H9 (cell line): ENCODE results near the gene ARPIN. TPM values are rescaled to one million over a fixed set of nuclear protein-coding genes. Genes with fewer than 3 reads are reported as not detected.

Experiments
- DNase-seq: peaks from one replicate; pipeline ENCODE4 v3.0.0-alpha.2; 2017
- H2AFZ ChIP-seq: one replicate; pipeline ENCODE4 v1.6.1; 2013; ENCODE audit warnings: mild to moderate bottlenecking, low read length, control low read depth, moderate library complexity
- H2AK5ac ChIP-seq: 2 replicates; pipeline ENCODE4 v1.6.1; 2013; ENCODE audit warnings: low read length, control low read depth, mixed read lengths; ENCODE audit not compliant: insufficient read length
- H2BK120ac ChIP-seq: one replicate; pipeline ENCODE4 v1.6.1; 2013; ENCODE audit warnings: low read depth, mild to moderate bottlenecking, low read length, control low read depth, inconsistent platforms; ENCODE audit not compliant: poor library complexity, severe bottlenecking
- H2BK12ac ChIP-seq: 2 replicates; pipeline ENCODE4 v1.6.1; 2013; ENCODE audit warnings: low read length, control low read depth, mixed read lengths, low read depth; ENCODE audit not compliant: insufficient read length
- H2BK15ac ChIP-seq: 2 replicates; pipeline ENCODE4 v1.6.1; 2013; ENCODE audit warnings: low read depth, low read length, control low read depth
- H2BK20ac ChIP-seq: one replicate; pipeline ENCODE4 v1.6.1; 2013; ENCODE audit warnings: low read depth, mild to moderate bottlenecking, low read length, control low read depth, inconsistent platforms; ENCODE audit not compliant: poor library complexity, severe bottlenecking
- H2BK5ac ChIP-seq: 2 replicates; pipeline ENCODE4 v1.6.1; 2013; ENCODE audit warnings: low read length, control low read depth, mixed read lengths; ENCODE audit not compliant: insufficient read length
- H3K14ac ChIP-seq: 2 replicates; pipeline ENCODE4 v1.6.1; 2013; ENCODE audit warnings: low read length, control low read depth; ENCODE audit not compliant: insufficient read depth
- H3K18ac ChIP-seq: 2 replicates; pipeline ENCODE4 v1.6.1; 2013; ENCODE audit warnings: low read depth, mild to moderate bottlenecking, mixed read lengths, low read length, control low read depth; ENCODE audit not compliant: insufficient read length
- H3K23ac ChIP-seq: 2 replicates; pipeline ENCODE4 v1.6.1; 2013; ENCODE audit warnings: low read length, control low read depth, mixed read lengths, low read depth; ENCODE audit not compliant: insufficient read length
- H3K23me2 ChIP-seq: 2 replicates; pipeline ENCODE4 v1.6.1; 2013; ENCODE audit warnings: low read depth, mild to moderate bottlenecking, mixed read lengths, low read length, control low read depth; ENCODE audit not compliant: insufficient read length, poor library complexity, severe bottlenecking
- H3K27ac ChIP-seq: 2 replicates; pipeline ENCODE4 v1.5.1; 2013; ENCODE audit warnings: low read length, control low read depth, mixed read lengths, low read depth; ENCODE audit not compliant: insufficient read length
- H3K27me3 ChIP-seq: 2 replicates; pipeline ENCODE4 v1.6.1; 2013; ENCODE audit warnings: low read length, control low read depth, inconsistent platforms; ENCODE audit not compliant: insufficient read depth
- H3K4ac ChIP-seq: 2 replicates; pipeline ENCODE4 v1.6.1; 2013; ENCODE audit warnings: low read depth, mild to moderate bottlenecking, control low read depth, inconsistent platforms, low read length, moderate library complexity
- H3K4me1 ChIP-seq: 2 replicates; pipeline ENCODE4 v1.6.1; 2013; ENCODE audit warnings: low read length, control low read depth, inconsistent platforms; ENCODE audit not compliant: insufficient read depth
- H3K4me2 ChIP-seq: 2 replicates; pipeline ENCODE4 v1.6.1; 2013; ENCODE audit warnings: low read length, control low read depth, mixed read lengths; ENCODE audit not compliant: insufficient read length, insufficient read depth
- H3K56ac ChIP-seq: 2 replicates; pipeline ENCODE4 v1.6.1; 2013; ENCODE audit warnings: low read depth, mild to moderate bottlenecking, mixed read lengths, low read length, control low read depth; ENCODE audit not compliant: insufficient read length
- H3K79me1 ChIP-seq: 2 replicates; pipeline ENCODE4 v1.6.1; 2013; ENCODE audit warnings: low read depth, mild to moderate bottlenecking, moderate library complexity, low read length, control low read depth, inconsistent platforms; ENCODE audit not compliant: insufficient read depth, poor library complexity, severe bottlenecking
- H3K79me2 ChIP-seq: 2 replicates; pipeline ENCODE4 v1.6.1; 2013; ENCODE audit warnings: low read length, control low read depth, inconsistent platforms; ENCODE audit not compliant: insufficient read depth
- H3K9ac ChIP-seq: 2 replicates; pipeline ENCODE4 v1.6.1; 2013; ENCODE audit warnings: low read length, control low read depth, mixed read lengths; ENCODE audit not compliant: insufficient read length; ENCODE audit errors: extremely low read depth
- H3K9me3 ChIP-seq: one replicate; pipeline ENCODE4 v1.6.1; 2013; ENCODE audit warnings: low read depth, low read length, inconsistent platforms; ENCODE audit not compliant: control insufficient read depth
- H3T11ph ChIP-seq: one replicate; pipeline ENCODE4 v1.6.1; 2013; ENCODE audit warnings: mild to moderate bottlenecking, low read length, control low read depth, inconsistent platforms
- H4K20me1 ChIP-seq: one replicate; pipeline ENCODE4 v1.6.1; 2013; ENCODE audit not compliant: control insufficient read depth, insufficient read length, insufficient read depth
- H4K5ac ChIP-seq: 2 replicates; pipeline ENCODE4 v1.6.1; 2013; ENCODE audit warnings: low read depth, mild to moderate bottlenecking, mixed read lengths, low read length, control low read depth; ENCODE audit not compliant: insufficient read length
- H4K8ac ChIP-seq: replicated peaks from 2 replicates; pipeline ENCODE4 v1.6.1; 2013; ENCODE audit warnings: low read length, control low read depth, mixed read lengths, low read depth; ENCODE audit not compliant: insufficient read length
- H4K91ac ChIP-seq: 2 replicates; pipeline ENCODE4 v1.6.1; 2013; ENCODE audit warnings: low read depth, mild to moderate bottlenecking, moderate library complexity, mixed read lengths, low read length, control low read depth; ENCODE audit not compliant: insufficient read length
- H3K27ac Mint-ChIP-seq, 3 experiments: 2 replicates in 2 of 3; 3 replicates in 1 of 3; pipeline ENCODE4 v1.8.0; 2020 to 2021; ENCODE audit warnings: mixed read lengths in 3 of 3, mild to moderate bottlenecking in 1 of 3, moderate library complexity in 1 of 3
- H3K27me3 Mint-ChIP-seq: 2 replicates; pipeline ENCODE4 v1.8.0; 2021; ENCODE audit warnings: low read depth, mild to moderate bottlenecking, moderate library complexity, mixed read lengths
- H3K36me3 Mint-ChIP-seq, 3 experiments: 2 replicates in 2 of 3; 3 replicates in 1 of 3; pipeline ENCODE4 v1.8.0; 2020 to 2021; ENCODE audit warnings: low read depth in 3 of 3, mixed read lengths in 3 of 3; ENCODE audit not compliant: insufficient read depth in 1 of 3
- H3K4me1 Mint-ChIP-seq, 2 experiments: 2 replicates each; pipeline ENCODE4 v1.8.0; 2020; ENCODE audit warnings: mixed read lengths in 2 of 2
- H3K4me3 Mint-ChIP-seq, 2 experiments: 2 replicates in 1 of 2; 3 replicates in 1 of 2; pipeline ENCODE4 v1.8.0; 2020 to 2021; ENCODE audit warnings: mild to moderate bottlenecking in 2 of 2, mixed read lengths in 2 of 2, moderate library complexity in 1 of 2
- H3K9me3 Mint-ChIP-seq, 2 experiments: 2 replicates in 1 of 2; 3 replicates in 1 of 2; pipeline ENCODE4 v1.8.0; 2020; ENCODE audit warnings: mild to moderate bottlenecking in 2 of 2, mixed read lengths in 2 of 2, moderate library complexity in 1 of 2
- WGBS: extraction: QIAGEN DNeasy Blood & Tissue Kit; methylation state at CpG from one replicate; pipeline ENCODE4 v1.1.7; 2013; ENCODE audit warnings: missing lambda C conversion rate, low lambda C conversion rate, mixed read lengths; ENCODE audit not compliant: insufficient read length; ENCODE audit errors: extremely low coverage; 5-methylcytosine and 5-hydroxymethylcytosine counted together
- total RNA-seq: library from RNA; stranded (reverse); gene quantifications from 2 replicates; pipeline ENCODE4 v1.2.1, GENCODE V29; 2021
- TF ChIP-seq, protein P1 (sequence below): fragments of 200-600 bp; sonication (generic); conservative IDR thresholded peaks from 3 replicates; pipeline ENCODE4 v1.8.0; 2021; ENCODE audit warnings: antibody characterized with exemption, mild to moderate bottlenecking

Gene ARPIN
- total RNA-seq, 1 experiment from 2014 or later: 6.4 TPM

DNA sequence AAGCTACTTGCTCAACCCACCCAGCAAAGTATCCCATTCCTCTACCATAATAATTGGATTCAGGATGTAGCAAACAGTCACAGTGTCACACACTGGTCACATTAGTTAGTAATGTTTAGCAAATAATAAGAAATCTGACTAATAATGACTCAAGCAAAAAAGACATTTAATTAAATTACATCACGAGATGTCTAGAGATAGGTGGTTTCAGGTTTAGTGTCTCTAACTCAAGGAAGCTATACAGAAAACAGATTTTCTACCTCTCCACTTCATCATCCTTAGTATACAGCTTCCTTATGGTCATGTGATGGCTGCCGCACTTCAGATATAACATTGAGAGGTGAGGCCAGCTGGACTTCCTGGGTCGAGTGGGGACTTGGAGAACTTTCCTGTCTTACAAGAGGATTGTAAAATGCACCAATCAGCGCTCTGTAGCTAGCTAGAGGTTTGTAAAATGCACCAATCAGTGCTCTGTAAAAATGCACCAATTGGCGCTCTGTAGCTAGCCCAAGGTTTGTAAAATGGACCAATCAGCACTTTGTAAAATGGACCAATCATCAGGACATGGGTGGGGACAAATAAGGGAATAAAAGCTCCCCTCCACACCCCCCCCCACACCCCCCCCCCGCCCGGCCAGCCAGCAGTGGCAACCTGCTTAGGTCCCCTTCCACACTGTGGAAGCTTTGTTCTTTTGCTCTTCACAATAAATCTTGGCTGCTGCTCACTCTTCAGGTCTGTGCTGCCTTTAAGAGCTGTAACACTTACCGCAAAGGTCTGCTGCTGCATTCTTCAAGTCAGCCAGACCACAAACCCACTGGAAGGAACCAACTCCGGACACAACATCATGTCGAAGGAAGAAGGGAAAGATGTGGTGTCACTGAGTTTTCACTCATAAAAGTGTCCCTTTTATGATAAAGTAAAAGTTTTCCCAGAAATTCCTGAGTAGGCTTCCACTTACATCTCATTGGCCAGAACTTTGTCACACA lies 24.9 kb upstream of the ARPIN start:
- no peak overlapping the region for H4K8ac ChIP-seq
- no peak overlapping the region for H3K4ac ChIP-seq
- H3K4me1 Mint-ChIP-seq: no peaks in the 10 kb centered on the region
- no peaks in the 10 kb centered on the region for H3K79me1 ChIP-seq
- H3K14ac ChIP-seq: no peak overlapping the region
- H3K9me3 Mint-ChIP-seq: no peaks in the 10 kb centered on the region
- no peak for DNase-seq
- H2BK15ac ChIP-seq: no peak overlapping the region
- no peak overlapping the region for H2BK20ac ChIP-seq
- no peak overlapping the region for H2AK5ac ChIP-seq
- no peak overlapping the region for H3K23ac ChIP-seq
- H4K5ac ChIP-seq: no peak overlapping the region
- H3K23me2 ChIP-seq: no peaks in the 10 kb centered on the region
- H3K4me1 ChIP-seq: no peaks in the 10 kb centered on the region
- H3K27me3 Mint-ChIP-seq: peaks cover 4% of the 10 kb centered on the region
- H3K27me3 ChIP-seq: no peaks in the 10 kb centered on the region
- H3T11ph ChIP-seq: no peak overlapping the region
- H2BK120ac ChIP-seq: no peak overlapping the region
- H3K4me2 ChIP-seq: no peak overlapping the region
- no peaks in the 10 kb centered on the region for H3K9me3 ChIP-seq
- no peak overlapping the region for H3K56ac ChIP-seq
- no CpG with 5 or more reads among the region's 10 CpGs for WGBS
- H3K4me3 Mint-ChIP-seq: no peak overlapping the region
- TF ChIP-seq, protein P1, sequence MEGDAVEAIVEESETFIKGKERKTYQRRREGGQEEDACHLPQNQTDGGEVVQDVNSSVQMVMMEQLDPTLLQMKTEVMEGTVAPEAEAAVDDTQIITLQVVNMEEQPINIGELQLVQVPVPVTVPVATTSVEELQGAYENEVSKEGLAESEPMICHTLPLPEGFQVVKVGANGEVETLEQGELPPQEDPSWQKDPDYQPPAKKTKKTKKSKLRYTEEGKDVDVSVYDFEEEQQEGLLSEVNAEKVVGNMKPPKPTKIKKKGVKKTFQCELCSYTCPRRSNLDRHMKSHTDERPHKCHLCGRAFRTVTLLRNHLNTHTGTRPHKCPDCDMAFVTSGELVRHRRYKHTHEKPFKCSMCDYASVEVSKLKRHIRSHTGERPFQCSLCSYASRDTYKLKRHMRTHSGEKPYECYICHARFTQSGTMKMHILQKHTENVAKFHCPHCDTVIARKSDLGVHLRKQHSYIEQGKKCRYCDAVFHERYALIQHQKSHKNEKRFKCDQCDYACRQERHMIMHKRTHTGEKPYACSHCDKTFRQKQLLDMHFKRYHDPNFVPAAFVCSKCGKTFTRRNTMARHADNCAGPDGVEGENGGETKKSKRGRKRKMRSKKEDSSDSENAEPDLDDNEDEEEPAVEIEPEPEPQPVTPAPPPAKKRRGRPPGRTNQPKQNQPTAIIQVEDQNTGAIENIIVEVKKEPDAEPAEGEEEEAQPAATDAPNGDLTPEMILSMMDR: no peak
- H4K20me1 ChIP-seq: no peaks in the 10 kb centered on the region
- H2AFZ ChIP-seq: no peak overlapping the region
- H3K27ac ChIP-seq: no peak overlapping the region
- no peak overlapping the region for H4K91ac ChIP-seq
- H3K36me3 Mint-ChIP-seq: no peaks in the 10 kb centered on the region
- H3K18ac ChIP-seq: no peak overlapping the region
- H3K27ac Mint-ChIP-seq: no peak overlapping the region
- H2BK12ac ChIP-seq: no peak overlapping the region
- H2BK5ac ChIP-seq: no peak overlapping the region
- H3K9ac ChIP-seq: no peak overlapping the region
- no peaks in the 10 kb centered on the region for H3K79me2 ChIP-seq
